NCI-H1436 treated with DMSO at 0.1 percent for 48 hours (cell line): ENCODE data around the gene ZNF467.

Experiments used
- DNase-seq: peaks from one replicate; lab custom pipeline; 2025; lab: John Stamatoyannopoulos, UW

ZNF467 gene

DNA sequence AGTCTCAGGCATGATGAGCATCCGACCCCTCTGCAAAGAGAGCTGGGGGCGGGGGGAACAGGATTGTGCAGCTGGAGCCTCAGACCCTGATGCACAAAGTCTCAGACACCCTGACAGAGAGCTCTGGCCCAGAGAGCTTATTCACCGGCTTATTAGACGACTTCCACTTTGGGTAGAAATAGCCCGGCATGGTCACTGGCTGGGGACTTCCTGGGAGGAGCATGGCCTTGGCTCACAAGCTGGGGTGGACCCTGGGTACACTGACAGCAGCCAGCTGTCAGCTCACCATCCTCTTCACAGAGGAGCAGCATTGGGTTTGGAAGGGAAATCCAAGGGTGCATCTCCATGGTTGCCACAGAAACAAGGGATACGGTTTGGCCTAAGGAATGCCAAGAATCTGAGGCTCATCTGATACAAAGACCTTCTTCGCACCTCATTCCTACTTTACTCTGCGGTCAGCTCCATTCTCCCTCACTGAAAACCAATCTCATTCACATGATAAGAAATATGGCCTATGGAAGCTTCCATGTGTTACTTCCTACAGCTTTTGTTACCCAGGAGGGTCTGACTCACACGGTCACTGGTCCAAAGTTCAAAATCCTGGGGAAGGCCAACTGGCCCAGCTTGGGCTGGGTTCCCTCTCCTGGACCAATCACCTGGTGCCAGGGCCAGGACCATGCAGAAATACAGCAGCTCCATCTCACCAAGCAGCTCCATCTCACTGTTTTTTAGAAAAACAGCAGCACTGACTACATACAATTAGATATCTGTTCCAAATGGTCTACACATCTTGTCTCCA, 25.1 kb downstream of the ZNF467 start:
- no peak for DNase-seq

GRCh38 chr7:149743476-149744255, 29.7 kb downstream of the ZNF467 start:
- no peak for DNase-seq

GRCh38 chr7:149742075-149742701, 31.2 kb downstream of the ZNF467 start:
- DNase-seq: peak; percentile 13

- DNase-seq: no peak
These were observed 31.8 kb downstream of the ZNF467 start for GRCh38 chr7:149741629-149742028.

- DNase-seq: no peak
These were observed 36.7 kb downstream of the ZNF467 start for GRCh38 chr7:149736478-149737360.

- DNase-seq: no peak
These were observed 37.5 kb downstream of the ZNF467 start for GRCh38 chr7:149735779-149736477.

GRCh38 chr7:149735181-149735602, 38.2 kb downstream of the ZNF467 start:
- no peak for DNase-seq

GRCh38 chr7:149734791-149735075, 38.7 kb downstream of the ZNF467 start:
- no peak for DNase-seq

- no peak for DNase-seq
These were observed 39.2 kb downstream of the ZNF467 start for GRCh38 chr7:149733924-149734790.

GRCh38 chr7:149733131-149733923, 40.1 kb downstream of the ZNF467 start:
- DNase-seq: no peak

DNA sequence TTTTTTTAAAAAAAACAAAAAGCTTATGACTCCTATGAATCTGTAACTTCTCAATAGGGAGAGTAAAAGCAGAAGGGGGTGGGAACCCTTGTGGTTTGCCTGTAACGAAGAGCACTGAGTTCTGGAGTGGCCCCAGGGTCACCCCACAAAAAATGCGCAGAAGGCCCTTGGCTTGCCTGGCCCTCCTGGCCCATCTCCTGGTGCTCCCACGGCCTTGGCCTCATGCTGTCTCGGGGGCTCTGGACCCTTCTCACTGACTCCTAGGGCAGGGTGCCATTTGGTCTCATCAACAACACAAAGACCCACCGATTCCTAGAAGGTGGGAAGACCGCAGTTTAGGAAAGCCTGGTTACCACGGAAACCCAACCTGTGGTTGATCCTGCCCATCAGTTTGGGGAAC, 40.8 kb downstream of the ZNF467 start:
- no peak for DNase-seq

DNA sequence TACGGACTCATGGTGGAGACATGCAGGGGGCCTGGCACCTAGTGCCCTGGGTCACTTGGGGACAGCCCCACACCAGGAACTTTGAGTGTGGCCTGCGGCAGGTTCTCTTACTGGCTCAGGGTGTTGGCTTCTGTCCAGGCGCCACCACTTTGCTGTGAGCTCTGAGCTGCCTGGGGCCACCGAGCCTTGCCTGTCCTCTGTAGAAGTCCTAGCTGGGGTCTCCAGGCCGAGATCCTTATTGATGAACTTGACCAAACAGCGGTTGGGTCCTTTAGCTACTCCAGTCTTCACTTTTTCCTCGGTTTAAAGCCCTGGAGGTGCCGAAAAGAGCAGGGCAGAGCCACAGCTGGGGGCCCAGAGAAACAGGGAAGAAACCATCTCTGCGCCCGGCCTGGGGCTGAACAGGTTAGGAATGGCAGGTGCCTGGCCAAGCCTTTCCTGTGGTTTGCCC, 41.3 kb downstream of the ZNF467 start:
- DNase-seq: no peak

DNA sequence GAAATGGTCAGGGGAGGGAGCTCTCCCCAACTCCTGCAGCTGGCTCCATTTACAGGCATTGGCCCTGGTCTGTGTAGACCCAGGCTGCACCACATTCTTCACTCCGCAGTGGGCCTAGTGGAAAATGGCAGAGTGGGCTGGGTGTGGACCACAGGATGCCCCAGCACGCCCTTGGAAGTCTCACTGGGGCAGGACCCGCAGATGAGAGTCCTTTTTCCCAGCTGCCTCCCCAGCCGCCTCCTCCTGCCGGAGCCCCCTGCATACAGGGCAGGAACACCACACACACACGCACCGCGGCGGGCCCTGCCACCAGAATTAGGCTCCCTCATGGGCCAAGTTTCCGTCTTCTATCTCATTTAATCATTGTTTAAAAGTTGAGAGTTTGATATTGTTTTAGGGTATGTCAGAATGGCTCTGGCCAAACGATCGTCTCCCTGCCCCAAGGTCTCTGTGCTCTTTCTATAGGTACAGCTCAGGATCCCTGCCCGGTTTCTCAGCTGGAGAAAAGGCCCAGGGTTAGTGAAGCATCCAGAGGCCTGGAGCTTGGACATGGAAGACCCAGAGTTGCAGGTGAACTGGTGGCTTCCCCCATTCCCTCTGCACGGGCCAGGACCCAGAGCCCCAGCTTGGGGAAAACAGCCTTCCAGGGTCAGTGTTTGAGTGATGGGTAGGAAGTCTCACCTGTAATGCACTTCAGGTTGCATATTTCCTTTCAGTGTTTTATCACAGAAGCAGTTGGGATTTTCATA, 42.0 kb downstream of the ZNF467 start:
- DNase-seq: no peak

GRCh38 chr7:149729983-149730801, 43.2 kb downstream of the ZNF467 start:
- DNase-seq: no peak

DNA sequence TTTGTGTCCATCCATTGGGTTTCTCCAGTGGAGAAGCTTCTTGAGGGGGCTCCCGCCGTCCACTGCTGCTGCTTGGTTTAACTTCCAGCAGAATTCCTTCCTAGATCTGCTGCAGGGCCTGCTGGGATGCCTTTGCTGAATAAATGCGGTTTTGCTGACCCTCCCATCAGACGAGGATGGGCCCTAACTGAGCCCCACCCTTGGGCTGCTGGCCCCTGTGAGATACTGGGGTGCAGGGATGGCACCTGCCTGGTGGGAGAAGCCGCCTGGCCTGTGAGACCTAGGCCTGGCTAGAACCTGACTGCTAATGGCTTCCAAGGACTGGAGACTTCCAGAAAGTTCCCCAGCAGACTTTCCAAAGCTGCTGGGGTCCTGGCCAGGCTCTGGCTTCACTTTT, 43.8 kb downstream of the ZNF467 start:
- DNase-seq: no peak

DNA sequence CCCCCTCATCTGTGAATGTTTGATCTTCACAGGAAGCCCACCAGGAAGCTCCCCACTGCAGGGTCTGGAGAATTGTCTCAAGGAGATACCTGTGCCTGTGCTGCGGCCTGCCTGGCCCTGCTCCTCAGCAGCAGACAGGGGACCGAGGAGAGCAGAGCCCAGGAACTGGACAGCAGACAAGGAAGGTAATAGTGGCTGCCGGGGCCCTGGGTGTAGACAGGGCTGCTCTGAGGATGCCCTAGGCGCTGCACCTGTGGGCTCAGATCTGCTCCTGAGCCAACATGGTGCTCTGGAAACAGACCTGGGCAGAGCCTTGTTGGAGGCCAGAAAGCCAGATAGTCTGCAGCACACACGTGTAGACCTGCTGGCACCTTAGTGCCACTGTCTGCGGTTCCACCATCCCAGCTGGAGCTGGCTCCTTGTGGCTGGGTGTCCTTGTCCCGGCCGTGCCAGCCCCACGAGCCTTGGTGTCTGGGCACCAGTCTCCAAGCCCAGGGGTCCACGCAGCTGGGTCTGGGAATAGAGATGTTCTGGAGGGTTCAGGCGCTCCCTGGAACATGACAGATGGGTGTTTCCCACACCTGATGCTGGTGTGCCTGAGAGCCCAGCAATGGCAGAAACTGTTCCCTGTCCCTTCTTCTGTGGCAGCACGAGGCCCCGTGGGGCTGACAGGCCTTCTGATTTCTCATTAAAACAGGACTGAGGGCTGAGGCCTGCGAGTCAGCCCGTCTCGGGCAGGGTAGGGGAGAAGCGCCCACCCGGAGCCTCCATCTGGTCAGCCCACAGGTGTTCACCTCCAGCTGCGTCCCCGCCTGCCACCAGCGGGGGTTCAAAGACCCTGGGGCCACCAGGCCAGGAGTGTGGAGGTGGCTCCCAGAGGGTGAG, 44.7 kb downstream of the ZNF467 start:
- DNase-seq: no peak

- DNase-seq: no peak
These were observed 45.4 kb downstream of the ZNF467 start for GRCh38 chr7:149727899-149728476.
